Measurements from ENCODE around the gene PKDREJ.

- TF ChIP-seq EP300 (IDR thresholded peaks at IDR 0.05) = no peak
- TF ChIP-seq, protein P1, sequence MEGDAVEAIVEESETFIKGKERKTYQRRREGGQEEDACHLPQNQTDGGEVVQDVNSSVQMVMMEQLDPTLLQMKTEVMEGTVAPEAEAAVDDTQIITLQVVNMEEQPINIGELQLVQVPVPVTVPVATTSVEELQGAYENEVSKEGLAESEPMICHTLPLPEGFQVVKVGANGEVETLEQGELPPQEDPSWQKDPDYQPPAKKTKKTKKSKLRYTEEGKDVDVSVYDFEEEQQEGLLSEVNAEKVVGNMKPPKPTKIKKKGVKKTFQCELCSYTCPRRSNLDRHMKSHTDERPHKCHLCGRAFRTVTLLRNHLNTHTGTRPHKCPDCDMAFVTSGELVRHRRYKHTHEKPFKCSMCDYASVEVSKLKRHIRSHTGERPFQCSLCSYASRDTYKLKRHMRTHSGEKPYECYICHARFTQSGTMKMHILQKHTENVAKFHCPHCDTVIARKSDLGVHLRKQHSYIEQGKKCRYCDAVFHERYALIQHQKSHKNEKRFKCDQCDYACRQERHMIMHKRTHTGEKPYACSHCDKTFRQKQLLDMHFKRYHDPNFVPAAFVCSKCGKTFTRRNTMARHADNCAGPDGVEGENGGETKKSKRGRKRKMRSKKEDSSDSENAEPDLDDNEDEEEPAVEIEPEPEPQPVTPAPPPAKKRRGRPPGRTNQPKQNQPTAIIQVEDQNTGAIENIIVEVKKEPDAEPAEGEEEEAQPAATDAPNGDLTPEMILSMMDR (IDR thresholded peaks at IDR 0.05) = no peak
Observed at GRCh38 chr22:46288846-46289243, 25.7 kb upstream of the PKDREJ start.
